RWPE2 (cell line): Measurements from ENCODE around the gene PKD1.
"Not testable (repeated sequence)": the region's sequence is repeated elsewhere in the genome, so short reads cannot be mapped to it uniquely, and the experiment has no call there.

Source experiments
- ATAC-seq: fragments of 200-7000 bp; cut with Tn5 transposase; 3 replicates; pipeline ENCODE4 v1.9.1; 2021; ENCODE audit warnings: low read depth
- DNase-seq: peaks from one replicate; pipeline ENCODE4 v3.0.0-alpha.2; 2020; ENCODE audit warnings: low spot score
- H3K27ac ChIP-seq: fragments of 450-650 bp; 2 replicates; pipeline ENCODE4 v1.5.1; 2017; ENCODE audit warnings: mild to moderate bottlenecking; ENCODE audit not compliant: poor library complexity, severe bottlenecking
- H3K27me3 ChIP-seq: fragments of 250-450 bp; sonication (Bioruptor Pico); 2 replicates; pipeline ENCODE4 v1.5.1; 2021; ENCODE audit warnings: mild to moderate bottlenecking, moderate library complexity; ENCODE audit not compliant: insufficient read depth, poor library complexity, severe bottlenecking
- H3K36me3 ChIP-seq: fragments of 250-450 bp; sonication (Bioruptor Pico); 2 replicates; pipeline ENCODE4 v1.5.1; 2020; ENCODE audit warnings: low read depth, mild to moderate bottlenecking, moderate library complexity
- H3K4me1 ChIP-seq: fragments of 250-450 bp; sonication (Bioruptor Pico); 2 replicates; pipeline ENCODE4 v1.5.1; 2021; ENCODE audit warnings: mild to moderate bottlenecking, moderate library complexity; ENCODE audit not compliant: insufficient read depth, poor library complexity, severe bottlenecking
- H3K4me3 ChIP-seq: fragments of 250-450 bp; sonication (Bioruptor Pico); 2 replicates; pipeline ENCODE4 v1.5.1; 2021; ENCODE audit warnings: mild to moderate bottlenecking, moderate library complexity; ENCODE audit not compliant: severe bottlenecking
- H3K9me3 ChIP-seq: fragments of 250-450 bp; sonication (Bioruptor Pico); 2 replicates; pipeline ENCODE4 v1.5.1; 2021; ENCODE audit warnings: mild to moderate bottlenecking, moderate library complexity; ENCODE audit not compliant: severe bottlenecking
- TF ChIP-seq, protein P1 (sequence below): fragments of 450-650 bp; IDR thresholded peaks from one replicate; pipeline ENCODE4 v1.5.1; 2017; ENCODE audit warnings: mild to moderate bottlenecking, moderate library complexity; ENCODE audit not compliant: poor library complexity, severe bottlenecking

The PKD1 gene

GRCh38 chr16:2108446-2109270, 27.0 kb downstream of the PKD1 start:
- DNase-seq, H3K27ac ChIP-seq, H3K4me3 ChIP-seq, H3K27me3 ChIP-seq, H3K4me1 ChIP-seq, ATAC-seq, H3K9me3 ChIP-seq: not testable (repeated sequence)
- H3K36me3 ChIP-seq: peaks cover 14% of the 10 kb centered on the region; the same call in 1 of the 2 replicates

GRCh38 chr16:2107791-2108125, 27.9 kb downstream of the PKD1 start:
- not testable (repeated sequence) for H3K4me3 ChIP-seq, H3K36me3 ChIP-seq, ATAC-seq, H3K4me1 ChIP-seq, H3K27me3 ChIP-seq, H3K9me3 ChIP-seq, DNase-seq, H3K27ac ChIP-seq

- H3K9me3 ChIP-seq, H3K4me1 ChIP-seq, H3K36me3 ChIP-seq, DNase-seq, H3K27ac ChIP-seq, H3K27me3 ChIP-seq, H3K4me3 ChIP-seq: not testable (repeated sequence)
- ATAC-seq: peak; percentile 37
These were observed 28.4 kb downstream of the PKD1 start for GRCh38 chr16:2107121-2107790.

- not testable (repeated sequence) for ATAC-seq, DNase-seq, H3K27me3 ChIP-seq, H3K9me3 ChIP-seq, H3K27ac ChIP-seq, H3K4me3 ChIP-seq, H3K4me1 ChIP-seq
- H3K36me3 ChIP-seq: peaks cover 14% of the 10 kb centered on the region; the same call in 1 of the 2 replicates
These were observed 29.5 kb downstream of the PKD1 start for GRCh38 chr16:2106211-2106610.

DNA sequence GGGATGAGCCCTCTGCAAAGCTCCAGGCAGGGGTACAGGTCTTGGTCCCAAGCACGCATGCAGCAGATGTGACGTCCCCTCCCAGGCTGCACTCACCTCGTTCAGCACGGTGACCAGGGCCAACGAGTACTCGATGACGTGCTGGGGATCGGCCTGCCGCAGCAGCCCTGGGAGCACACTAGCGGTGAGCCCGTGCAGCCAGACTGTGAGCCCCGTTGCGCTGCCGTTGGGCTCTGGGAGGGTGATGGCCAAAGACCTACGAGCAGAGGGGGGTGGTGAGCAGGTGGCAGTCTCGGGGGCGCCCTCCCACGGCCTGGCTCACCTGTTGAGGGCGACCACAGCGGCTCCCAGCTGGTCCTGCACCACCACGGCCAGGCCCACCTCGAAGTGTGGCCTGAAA, 29.9 kb downstream of the PKD1 start:
- not testable (repeated sequence) for ATAC-seq, H3K27ac ChIP-seq, H3K27me3 ChIP-seq, H3K4me1 ChIP-seq, H3K9me3 ChIP-seq, H3K4me3 ChIP-seq, DNase-seq
- H3K36me3 ChIP-seq: peaks cover 12% of the 10 kb centered on the region; the same call in 1 of the 2 replicates

DNA sequence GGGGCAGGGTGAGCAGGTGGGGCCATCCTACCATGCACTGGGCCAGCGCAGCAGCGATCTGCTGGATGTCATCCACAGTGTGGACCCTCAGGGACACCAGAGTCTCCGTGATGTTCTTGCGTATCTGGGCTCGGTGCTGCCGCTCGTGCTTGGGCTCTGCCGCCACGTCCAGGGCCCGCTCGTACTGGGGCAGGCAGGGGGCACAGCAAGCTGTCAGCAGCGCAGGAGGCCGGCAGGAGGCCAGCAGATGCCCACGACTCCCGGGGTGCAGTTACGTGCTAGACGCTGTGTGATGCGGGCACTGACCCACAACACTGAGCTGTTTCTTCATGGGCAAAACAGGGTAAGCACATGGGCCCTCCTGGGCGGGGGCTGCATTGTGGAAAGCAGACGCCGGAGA, 30.4 kb downstream of the PKD1 start:
- not testable (repeated sequence) for ATAC-seq, DNase-seq, H3K9me3 ChIP-seq, H3K27ac ChIP-seq, H3K4me3 ChIP-seq, H3K4me1 ChIP-seq, H3K27me3 ChIP-seq
- peaks cover 12% of the 10 kb centered on the region; the same call in 1 of the 2 replicates for H3K36me3 ChIP-seq

GRCh38 chr16:2104464-2104863, 31.2 kb downstream of the PKD1 start:
- H3K27ac ChIP-seq, H3K9me3 ChIP-seq, H3K4me1 ChIP-seq, H3K27me3 ChIP-seq, H3K4me3 ChIP-seq, DNase-seq, ATAC-seq: not testable (repeated sequence)
- peaks cover 12% of the 10 kb centered on the region; the same call in 1 of the 2 replicates for H3K36me3 ChIP-seq

- DNase-seq (no peak), ATAC-seq (no peak)
- Histone ChIP-seq H3K4me1 (no peaks in the 10 kb centered on the region), H3K4me3 (no peak overlapping the region), H3K36me3 (peaks cover 21% of the 10 kb centered on the region), H3K27ac (no peak overlapping the region), H3K27me3 (no peaks in the 10 kb centered on the region), H3K9me3 (no peaks in the 10 kb centered on the region)
- TF ChIP-seq, protein P1, sequence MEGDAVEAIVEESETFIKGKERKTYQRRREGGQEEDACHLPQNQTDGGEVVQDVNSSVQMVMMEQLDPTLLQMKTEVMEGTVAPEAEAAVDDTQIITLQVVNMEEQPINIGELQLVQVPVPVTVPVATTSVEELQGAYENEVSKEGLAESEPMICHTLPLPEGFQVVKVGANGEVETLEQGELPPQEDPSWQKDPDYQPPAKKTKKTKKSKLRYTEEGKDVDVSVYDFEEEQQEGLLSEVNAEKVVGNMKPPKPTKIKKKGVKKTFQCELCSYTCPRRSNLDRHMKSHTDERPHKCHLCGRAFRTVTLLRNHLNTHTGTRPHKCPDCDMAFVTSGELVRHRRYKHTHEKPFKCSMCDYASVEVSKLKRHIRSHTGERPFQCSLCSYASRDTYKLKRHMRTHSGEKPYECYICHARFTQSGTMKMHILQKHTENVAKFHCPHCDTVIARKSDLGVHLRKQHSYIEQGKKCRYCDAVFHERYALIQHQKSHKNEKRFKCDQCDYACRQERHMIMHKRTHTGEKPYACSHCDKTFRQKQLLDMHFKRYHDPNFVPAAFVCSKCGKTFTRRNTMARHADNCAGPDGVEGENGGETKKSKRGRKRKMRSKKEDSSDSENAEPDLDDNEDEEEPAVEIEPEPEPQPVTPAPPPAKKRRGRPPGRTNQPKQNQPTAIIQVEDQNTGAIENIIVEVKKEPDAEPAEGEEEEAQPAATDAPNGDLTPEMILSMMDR: no peak
These were observed 33.2 kb downstream of the PKD1 start for GRCh38 chr16:2102471-2102870.

- H3K4me3 ChIP-seq, H3K4me1 ChIP-seq, H3K27ac ChIP-seq, H3K27me3 ChIP-seq, DNase-seq, H3K9me3 ChIP-seq, ATAC-seq: not testable (repeated sequence)
- peaks cover 24% of the 10 kb centered on the region for H3K36me3 ChIP-seq
These were observed 34.1 kb downstream of the PKD1 start for GRCh38 chr16:2101581-2101980.

DNA sequence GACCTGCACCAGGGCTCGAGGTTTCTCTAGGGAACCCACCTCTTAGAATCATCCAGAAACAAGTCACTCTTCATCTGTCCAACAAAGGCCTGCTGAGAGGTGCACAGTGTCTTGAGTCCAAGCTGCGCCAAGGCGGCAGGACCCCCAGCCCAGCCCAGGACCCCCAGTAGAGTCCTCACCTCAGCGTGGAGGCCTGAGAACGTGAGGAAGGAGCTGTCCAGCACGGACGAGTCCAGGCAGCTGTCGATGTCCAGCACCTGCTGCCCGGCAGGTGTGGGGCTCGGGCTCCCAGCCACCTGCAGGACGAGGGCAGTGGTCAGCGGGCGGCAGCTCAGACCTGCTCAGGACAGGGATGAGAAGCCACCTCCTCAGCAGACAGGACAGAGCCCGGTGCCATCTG, 38.0 kb downstream of the PKD1 start:
- not testable (repeated sequence) for H3K4me1 ChIP-seq, ATAC-seq, H3K27me3 ChIP-seq, H3K4me3 ChIP-seq, DNase-seq, H3K9me3 ChIP-seq, H3K27ac ChIP-seq
- H3K36me3 ChIP-seq: peaks cover 59% of the 10 kb centered on the region
